GM18868 (cell line): ENCODE data around the gene KRT82.
"Not testable (repeated sequence)": the region's sequence is repeated elsewhere in the genome, so short reads cannot be mapped to it uniquely, and the experiment has no call there.

ENCODE experiments used
- ATAC-seq: cut with Tn5 transposase; IDR thresholded peaks from one replicate; pipeline ENCODE4 v1.9.1; 2021; ENCODE audit warnings: mild to moderate bottlenecking, moderate library complexity; ENCODE audit not compliant: unreplicated experiment

KRT82 gene

GRCh38 chr12:52413782-52414345 lies 7.7 kb upstream of the KRT82 start:
- no peak for ATAC-seq

GRCh38 chr12:52413202-52413601 lies 7.1 kb upstream of the KRT82 start:
- ATAC-seq = no peak

- ATAC-seq = no peak
Measured at GRCh38 chr12:52411815-52412214, 5.7 kb upstream of the KRT82 start.

- not testable (repeated sequence) for ATAC-seq
Measured at GRCh38 chr12:52410589-52411248, 4.6 kb upstream of the KRT82 start.

- ATAC-seq = no peak
Measured at GRCh38 chr12:52407918-52408317, 1.8 kb upstream of the KRT82 start.

GRCh38 chr12:52404951-52405350 lies 1.2 kb downstream of the KRT82 start:
- ATAC-seq = no peak

- no peak for ATAC-seq
Measured at GRCh38 chr12:52403561-52403960, 2.6 kb downstream of the KRT82 start.

DNA sequence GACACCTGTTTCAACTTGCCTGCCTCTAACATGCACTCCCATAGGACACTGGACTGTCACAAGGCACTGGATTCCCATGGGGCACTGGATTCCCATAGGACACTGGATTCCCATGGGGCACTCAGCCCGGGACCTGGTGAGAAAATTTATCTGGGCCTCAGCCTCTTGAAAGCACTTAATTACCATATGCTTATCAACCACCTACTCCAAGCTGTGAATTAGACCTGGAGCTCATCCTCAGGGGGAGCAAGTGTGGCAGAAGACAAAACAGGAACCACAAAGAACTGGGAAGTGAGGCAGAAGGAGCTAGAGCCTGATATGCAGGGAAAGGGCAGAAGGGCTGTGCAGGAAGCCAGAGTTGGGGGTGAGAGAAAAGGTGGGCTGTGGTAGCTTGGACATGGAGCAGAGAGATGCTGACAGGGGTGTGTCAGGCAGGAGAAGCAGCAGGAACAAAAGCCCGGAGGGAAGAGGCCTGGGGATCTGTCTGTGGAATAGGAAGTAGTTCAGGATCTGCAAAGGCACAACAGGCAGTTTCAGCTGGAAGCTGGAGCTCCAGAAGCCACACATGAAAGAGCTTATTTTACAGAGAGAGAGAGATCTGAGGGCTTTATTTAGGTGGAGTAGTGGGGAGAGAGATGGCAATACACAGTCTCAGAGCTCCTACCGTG lies 3.1 kb downstream of the KRT82 start:
- no peak for ATAC-seq

DNA sequence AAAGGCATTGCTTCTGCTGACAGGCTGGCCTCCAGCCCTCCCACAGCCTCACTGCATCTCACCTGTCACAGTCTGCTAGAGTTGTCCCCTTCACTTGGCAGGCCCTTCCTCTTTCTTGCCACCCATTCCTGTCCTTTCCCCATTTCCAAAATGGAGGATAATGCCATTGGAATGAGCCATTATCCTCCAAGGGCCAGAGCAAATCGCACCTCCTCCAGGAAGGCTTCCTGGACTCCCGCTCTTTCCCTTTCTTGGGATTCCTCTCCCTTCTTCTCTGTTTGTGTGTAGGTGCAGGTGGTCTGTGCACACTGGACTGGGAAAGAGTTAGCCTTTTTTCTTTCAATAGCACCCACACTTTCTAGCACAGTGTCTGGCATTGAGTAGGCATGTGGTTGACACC lies 3.8 kb downstream of the KRT82 start:
- ATAC-seq = no peak

DNA sequence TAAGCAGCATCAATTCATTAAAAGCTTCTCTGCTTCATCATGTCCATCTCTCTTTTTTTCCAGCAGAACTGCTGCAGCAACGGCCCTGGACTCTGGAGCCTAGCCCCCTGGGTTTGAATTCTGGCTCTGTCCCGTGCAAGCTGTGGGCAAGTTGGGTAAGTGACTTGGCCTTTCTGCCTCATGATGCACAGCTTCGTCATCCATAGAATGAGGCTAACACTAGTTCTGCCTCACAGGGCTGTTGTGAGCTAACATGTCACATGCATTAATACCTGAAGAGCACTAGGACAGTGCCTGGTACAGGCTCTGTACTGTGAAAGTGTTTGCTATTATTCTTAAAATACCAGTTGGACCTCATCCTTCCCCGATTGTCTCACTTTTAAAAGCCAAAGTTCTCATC lies 4.2 kb downstream of the KRT82 start:
- no peak for ATAC-seq

- no peak for ATAC-seq
Measured at GRCh38 chr12:52401526-52401925, 4.6 kb downstream of the KRT82 start.

DNA sequence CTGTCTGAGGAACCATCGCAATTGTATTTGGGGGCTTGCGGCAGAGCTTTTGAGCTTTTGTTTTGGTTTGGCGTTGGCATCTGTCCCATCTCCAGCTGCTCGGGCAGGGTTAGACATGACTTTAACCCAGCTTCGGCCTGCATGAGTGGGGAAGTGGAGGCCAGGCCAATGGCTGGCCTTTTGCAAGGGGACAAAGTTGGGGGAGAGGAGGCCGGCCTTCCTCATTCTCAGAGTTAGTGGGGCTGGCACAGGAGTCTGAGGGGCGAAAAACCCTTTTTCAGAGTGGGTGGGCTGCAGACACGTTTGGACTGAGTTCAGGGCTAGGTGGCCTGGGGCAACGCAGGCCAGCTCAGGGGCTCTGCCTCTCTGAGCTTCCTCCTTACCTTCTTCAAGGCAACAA lies 5.2 kb downstream of the KRT82 start:
- ATAC-seq = no peak

DNA sequence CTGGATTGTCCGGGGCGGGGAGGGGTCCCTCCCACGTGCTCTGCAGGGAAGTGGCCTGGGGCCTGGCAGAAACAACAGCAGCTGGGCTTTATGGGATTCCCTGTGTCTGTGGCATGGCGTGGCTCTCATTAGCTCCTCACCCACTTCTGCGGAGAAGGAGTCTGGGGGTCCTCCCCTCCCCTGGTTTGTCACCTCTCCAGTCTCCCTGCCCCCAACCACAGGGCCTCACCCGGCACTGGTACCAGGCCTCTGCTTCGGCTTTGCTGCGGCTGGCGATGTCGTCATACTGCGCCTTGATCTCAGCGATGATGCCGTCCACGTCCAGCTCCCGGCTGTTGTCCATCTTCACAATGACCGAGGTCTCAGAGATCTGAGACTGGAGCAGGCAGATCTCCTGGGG lies 6.4 kb downstream of the KRT82 start:
- ATAC-seq = no peak

GRCh38 chr12:52398176-52398575 lies 8.0 kb downstream of the KRT82 start:
- no peak for ATAC-seq

- ATAC-seq = no peak
Measured at GRCh38 chr12:52396656-52397055, 9.5 kb downstream of the KRT82 start.

DNA sequence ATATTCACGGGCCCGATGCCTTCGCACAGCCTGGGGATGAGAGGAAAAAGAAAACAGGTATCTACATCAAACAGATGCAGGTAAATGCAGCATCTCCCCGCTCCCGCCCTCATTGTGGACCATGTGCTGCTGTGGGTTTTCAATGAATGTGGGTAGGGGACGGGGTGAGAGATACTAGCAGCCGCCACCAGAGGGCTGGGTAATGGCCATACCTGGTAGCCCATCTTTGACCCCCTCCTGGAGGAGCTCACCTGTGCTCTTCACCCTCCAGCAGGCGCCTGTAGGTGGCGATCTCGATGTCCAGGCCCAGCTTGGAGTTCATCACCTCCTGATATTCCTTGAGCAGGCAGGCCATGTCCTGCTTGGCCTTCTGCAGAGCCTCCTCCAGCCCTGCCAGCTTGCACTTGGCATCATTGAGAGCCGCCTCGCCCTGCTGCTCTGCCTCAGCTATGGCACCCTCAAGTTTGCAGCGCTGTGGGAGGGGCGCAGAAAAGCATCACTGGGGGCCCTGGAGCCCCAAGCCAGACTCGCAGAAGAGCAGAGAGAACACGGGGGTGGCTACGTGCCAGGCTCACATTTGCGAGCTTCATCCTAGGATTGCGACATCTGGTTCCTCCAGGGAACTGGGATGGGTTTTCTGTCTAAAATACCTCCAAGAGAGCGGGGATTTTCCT lies 10.2 kb downstream of the KRT82 start:
- ATAC-seq = no peak

DNA sequence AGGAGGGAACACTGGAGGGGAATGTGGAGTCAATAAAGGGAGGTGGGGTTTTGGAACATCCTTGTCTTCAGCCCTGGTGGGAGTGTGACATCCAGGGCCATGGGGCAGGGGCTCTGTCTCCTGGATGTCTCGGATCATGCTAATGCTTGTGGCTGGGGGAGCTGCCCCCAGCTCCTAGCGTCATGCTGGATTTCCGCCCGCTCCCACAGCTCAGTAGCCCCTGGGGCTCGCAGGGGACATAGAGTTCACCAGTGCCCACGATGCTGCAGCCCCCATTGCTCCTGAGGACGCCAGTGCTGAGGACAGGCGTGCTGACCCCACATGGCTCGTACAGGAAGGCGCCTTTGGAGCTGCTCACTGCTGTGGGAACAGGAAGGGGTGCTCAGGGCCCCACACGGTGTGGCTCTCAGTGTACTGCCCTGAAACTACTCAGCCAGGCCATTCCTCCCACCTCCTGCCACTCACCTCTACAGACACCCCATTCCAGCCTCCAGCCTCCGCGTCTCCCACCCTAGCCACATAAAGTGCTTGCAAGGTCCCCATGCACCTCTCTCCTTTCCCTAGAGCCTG lies 11.2 kb downstream of the KRT82 start:
- ATAC-seq = no peak

- no peak for ATAC-seq
Measured at GRCh38 chr12:52392465-52393007, 13.6 kb downstream of the KRT82 start.

GRCh38 chr12:52391618-52392002 lies 14.5 kb downstream of the KRT82 start:
- no peak for ATAC-seq

DNA sequence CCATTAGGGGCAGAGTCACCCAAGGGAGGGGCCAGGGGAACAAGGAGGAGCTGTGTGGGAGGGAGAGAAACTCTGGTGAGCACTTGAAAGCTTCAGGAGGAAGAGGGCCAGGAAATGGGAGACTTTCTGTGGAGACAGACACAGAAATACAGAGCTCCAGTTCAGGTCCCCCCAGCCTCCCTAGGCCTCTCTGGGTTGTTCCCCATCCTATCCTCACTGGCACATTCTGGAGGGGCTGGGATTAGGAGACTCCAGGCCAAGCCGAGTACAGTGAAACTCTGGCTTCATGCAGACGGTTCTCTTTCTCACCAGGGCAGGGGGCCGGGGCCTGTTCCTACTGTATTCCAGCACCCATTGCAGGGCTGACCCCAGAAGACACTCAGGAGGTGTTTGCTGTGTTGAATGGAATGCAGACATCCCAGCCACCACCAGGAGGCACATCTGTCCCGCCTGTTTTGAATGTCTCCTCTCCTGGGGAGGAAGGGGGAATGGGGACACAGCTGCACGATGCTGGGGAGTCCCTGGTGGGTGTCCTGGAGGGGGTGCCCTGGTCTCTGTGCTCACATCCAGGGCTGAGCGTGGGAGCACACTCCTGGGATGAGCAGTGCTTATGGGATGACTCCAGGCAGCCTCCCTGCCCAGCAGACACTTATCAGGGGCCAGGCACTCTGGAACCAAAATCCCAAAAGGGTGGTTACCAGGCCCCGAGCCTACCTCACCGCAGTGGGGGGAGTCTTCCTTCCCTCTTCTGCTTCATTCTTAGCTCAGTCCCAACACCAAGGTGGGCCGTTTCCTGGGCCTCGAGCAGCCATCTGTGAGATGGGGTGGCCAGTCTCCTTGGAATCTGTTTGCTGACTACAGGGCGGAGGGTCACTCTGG lies 15.2 kb downstream of the KRT82 start:
- no peak for ATAC-seq
